ENCODE measurements around the gene IL5RA.

IL5RA gene, protein sequence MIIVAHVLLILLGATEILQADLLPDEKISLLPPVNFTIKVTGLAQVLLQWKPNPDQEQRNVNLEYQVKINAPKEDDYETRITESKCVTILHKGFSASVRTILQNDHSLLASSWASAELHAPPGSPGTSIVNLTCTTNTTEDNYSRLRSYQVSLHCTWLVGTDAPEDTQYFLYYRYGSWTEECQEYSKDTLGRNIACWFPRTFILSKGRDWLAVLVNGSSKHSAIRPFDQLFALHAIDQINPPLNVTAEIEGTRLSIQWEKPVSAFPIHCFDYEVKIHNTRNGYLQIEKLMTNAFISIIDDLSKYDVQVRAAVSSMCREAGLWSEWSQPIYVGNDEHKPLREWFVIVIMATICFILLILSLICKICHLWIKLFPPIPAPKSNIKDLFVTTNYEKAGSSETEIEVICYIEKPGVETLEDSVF
- 0 to 3.9 (median 0.04) reads per million in 17 experiments for total RNA-seq

GRCh38 chr3:3110299-3110630, at the start of gene IL5RA:
Gene IL5RA (minus strand): TSS chr3:3110374. CDS start chr3:3104984, 5,390 bp downstream.
- DNase-seq: peak in 1 of 4 experiments; percentile 15

- DNase-seq: no peak
Observed at GRCh38 chr3:3157484-3157883, 47.3 kb upstream of the IL5RA start.

GRCh38 chr3:3154879-3155610, 44.9 kb upstream of the IL5RA start:
- DNase-seq: no peak

DNA sequence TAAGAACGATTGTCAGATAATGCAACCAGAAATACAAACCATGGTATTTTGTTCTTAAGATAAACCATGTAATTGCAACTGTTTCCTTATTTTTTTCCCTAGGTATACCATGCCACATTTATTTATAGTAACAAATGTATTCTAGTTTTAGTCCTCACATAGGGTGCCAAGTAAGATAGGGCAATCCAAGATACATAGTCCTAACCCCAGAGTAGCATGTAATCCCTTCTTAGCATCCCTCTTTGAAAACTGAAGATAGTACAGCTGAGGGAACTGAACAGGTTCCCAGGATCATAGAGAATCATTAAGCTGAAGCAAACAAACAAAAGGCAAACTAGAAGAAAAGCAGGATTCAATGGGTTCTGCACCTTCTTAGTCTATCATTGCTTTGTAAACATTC, 41.3 kb upstream of the IL5RA start:
- no peak for DNase-seq

GRCh38 chr3:3149560-3149959, 39.4 kb upstream of the IL5RA start:
- no peak for DNase-seq

- DNase-seq: no peak
Observed at GRCh38 chr3:3145831-3146230, 35.7 kb upstream of the IL5RA start.

GRCh38 chr3:3141939-3142338, 31.8 kb upstream of the IL5RA start:
- peak in 1 of 4 experiments; percentile 3 for DNase-seq

DNA sequence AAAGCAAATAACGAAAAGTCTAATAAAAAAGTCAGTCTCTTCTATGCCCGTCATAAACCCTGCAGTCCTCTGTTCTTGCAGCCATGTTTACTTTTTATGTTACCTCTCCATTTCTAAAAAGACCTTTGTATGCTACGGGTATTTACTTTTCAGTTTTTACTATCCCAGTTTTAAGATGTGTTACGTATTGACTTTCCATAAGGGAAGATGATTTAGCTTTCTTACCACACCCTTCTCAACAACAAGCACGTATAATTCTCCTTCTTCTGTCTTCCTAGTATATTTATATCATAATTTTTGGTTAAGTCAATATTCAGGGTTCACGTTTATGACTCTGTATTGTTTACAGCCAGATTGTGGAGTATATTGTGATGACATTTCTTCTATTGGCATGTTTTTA, 27.4 kb upstream of the IL5RA start:
- no peak for DNase-seq

DNA sequence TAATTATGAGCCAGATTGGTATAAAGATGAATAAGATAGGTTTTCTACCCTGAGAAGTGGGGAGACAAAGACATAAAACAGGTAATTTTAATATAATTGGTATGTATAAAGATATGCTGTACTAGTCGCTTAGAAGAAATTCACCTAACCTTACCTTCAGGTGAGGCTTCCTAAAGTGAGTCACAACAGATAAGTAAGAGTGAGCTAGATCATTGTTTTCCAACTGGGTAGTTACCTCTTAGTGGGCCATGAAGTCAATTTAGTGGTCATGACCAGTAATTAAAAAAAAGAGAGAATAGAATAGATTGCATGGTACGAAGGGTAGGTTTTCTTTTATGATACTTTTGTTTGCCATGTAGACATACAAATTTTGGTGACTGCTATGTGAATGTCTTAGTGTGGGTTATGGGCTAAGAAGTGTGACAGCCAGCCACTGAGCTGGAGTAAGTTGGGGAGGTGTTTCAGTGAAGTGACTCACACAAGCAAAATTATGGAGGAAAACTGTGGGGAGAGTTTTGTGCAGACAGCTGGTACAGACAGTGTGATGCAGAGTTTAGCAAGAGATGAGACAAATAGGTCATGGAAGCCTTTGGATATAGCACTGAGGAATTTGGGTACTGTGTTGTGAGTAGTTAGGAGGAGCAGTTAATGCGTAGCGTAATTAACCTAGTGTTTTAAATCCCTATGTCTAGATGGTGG, 24.7 kb upstream of the IL5RA start:
- DNase-seq: no peak

DNA sequence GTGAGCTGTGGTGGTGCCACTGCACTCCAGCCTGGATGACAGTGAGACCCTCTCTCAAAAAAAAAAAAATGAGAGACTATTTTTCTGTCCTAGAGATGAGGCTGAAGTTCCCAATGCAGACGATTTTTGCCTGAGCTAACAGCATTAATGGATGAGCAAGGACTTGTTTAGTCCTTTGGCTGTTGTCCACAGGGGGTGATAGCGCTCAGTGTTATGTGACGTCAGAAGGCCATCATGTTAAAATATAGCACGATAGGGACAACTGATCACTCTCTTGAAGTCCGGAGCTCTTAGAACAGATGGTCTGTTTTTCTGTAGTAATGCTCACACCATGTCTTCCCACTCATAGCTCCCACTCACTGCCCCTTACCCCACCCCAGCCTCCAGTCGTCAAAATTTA, 23.3 kb upstream of the IL5RA start:
- no peak for DNase-seq

GRCh38 chr3:3129579-3129978, 19.4 kb upstream of the IL5RA start:
- DNase-seq: no peak

DNA sequence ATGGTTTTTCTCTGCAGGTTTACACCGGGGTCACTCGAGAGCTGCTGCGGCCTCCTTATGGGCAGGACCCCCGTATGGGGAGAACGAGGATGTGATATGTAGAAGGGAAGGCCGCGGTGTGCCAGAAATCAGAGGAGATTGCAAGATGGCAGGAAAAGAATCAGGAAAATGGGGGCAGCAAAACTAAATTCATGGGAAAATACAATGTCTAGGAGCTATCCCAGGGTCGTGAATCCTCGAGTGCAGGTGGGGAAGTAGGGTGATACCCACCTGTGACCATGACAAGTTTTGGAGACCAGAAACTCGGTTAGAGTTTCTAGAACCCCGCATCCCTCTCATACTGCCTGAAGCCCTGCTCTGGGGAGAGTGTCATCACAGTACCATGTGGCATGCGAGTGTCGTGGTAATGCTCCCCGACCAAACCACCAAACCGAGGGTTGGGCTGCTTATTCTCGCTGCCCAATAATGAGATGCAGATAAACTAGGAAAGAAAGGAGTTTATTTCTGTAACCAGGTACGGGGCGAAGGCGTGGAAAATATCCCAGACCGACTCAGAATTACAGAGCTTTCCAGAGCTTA, 17.3 kb upstream of the IL5RA start:
- DNase-seq: peak in 3 of 4 experiments; percentile 1 to 16 (median 7)

DNA sequence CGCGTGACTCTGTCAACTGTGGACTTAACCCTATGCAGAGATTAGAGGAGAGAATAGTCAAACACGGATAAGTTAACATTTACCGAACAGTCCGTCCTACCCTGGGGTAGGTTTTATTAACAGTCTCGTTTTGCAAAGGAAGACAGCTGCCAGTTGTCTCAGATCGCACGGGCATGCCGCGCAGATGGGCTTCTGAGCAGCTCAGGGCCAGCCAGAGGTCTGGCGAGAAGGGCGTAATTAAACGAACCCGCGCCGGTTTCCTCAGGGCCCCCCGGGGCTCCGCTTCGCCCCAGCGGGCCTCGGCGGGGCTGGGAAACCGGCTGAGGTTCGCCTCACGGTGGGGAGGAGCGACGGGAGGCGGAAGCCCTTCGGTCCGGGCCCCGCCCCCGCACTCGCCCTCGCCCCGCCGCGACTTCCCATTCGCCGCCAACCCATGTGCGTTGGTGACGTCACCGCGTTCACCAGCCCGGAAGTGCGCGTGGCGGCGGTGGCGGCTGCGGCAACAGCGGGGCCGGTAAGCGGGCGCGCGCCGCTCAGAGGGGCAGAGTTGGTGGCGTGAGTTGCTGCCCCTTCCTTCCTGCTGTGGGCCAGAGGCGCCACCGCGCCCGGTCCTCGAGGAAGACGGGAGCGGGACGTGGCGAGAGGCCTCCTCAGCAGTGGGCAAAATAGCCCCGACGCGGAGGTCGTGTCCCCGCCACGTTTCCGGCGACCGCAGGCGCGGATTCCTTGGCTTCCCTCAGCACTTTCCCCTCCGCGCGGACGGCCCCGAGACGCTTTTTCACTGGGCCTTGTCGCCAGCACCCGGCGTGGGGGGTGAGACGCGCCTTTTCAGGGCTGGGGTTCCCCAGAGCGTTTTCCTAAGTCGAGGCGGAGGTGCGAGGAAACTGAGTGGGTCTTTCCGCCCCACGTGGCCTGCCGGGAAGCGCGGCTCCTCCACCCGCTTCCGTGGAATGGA, 16.6 kb upstream of the IL5RA start, which contains the start of gene TRNT1:
Gene TRNT1 (plus strand): TSS at position 464 of the 955 bp plus-strand sequence. CDS start 2,101 bp downstream, outside the sequence.
- DNase-seq: peak; percentile 98 to 99 (median 98)

- DNase-seq: no peak
Observed at GRCh38 chr3:3125977-3126376, 15.8 kb upstream of the IL5RA start.

DNA sequence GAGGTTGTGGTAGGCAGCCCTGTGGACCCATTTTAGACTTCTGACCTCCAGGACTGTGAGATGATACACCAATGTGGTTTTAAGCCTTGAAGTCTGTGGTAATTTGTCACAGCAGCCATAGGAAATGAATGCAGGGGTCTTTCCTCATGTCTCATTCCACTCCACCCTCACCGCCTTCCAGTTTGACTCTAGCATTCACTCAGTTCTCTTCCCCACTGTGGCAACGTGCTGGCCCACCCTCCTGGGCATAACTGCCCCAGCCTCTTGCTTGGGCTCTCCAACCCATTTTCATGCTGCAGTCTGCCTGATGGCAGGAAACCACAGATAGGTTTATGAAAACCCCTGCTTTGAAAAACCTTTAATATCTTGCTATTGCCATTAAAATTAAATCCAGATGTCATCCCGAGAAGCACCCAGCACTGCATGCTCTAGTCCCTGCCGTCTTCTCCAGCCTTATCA, 9.2 kb upstream of the IL5RA start:
- no peak for DNase-seq

DNA sequence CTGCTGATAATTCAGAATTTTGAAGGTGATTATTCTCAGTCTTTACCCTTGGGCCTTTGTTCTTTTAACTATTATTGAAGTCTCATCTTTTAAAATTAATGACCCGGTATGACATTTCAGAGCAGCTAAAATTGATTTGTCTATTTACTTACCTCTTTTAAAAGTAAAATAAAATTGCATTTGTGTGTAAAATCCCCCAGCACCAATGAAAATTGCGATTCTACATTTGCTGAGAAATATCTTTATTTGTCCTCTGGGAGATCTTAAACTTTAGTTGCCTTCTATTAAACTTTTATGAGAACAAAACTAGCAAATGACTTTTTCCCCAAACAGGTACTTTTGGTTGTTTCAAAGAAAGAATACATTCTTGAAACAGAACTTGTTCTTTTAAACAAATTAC, 7.5 kb upstream of the IL5RA start:
- DNase-seq: no peak

DNA sequence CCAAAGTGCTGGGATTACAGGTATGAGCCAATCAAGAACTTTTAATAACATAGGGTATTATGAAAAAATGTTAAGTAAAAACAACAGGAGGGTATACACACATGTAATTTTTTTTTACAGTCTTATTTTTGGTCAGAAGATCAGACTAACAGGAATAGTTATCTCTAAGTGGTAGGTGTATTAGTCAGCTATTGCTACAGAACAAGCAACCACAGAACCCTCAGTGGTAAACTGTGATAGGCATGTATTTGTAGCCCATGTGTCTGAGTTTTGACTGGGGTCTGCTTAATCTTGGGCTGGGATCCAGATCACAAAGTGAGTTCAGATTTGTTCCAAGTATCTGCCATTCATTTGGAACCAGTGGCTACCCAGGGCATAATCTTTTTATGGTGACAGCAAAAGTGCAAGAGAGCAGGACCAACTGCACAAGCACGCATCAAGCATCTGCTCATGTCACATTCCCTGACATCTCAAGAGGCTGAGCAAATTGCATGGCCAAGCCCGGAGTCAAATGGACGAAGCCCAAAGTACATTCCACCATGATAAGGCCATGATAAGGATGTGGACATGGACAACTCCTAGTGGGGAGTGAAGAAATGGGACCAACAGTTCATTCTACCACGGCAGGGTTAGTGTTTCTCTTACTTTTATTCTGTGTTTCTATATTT, 3.0 kb upstream of the IL5RA start:
- DNase-seq: no peak

- DNase-seq: no peak
Observed at GRCh38 chr3:3110749-3111361, 681 bp upstream of the IL5RA start.

GRCh38 chr3:3109407-3110298, 521 bp downstream of the IL5RA start:
- DNase-seq: no peak

All from suppressor macrophage (primary cell).